PC-3 (cell line): ENCODE data around the gene TMEM41B.

Experiments used
- EZH2 ChIP-seq: fragments of 300-600 bp; sonication (generic); IDR thresholded peaks from one replicate; pipeline ENCODE4 v1.6.1; 2017; ENCODE audit warnings: antibody characterized with exemption, mild to moderate bottlenecking, low read length; ENCODE audit not compliant: unreplicated experiment
- EZH2phosphoT487 ChIP-seq: fragments of 300-600 bp; sonication (generic); IDR thresholded peaks from 2 replicates; pipeline ENCODE4 v1.6.1; 2018; ENCODE audit warnings: mild to moderate bottlenecking, antibody characterized with exemption, low read length, borderline replicate concordance
- TF ChIP-seq, protein P1 (sequence below): fragments of 300-600 bp; sonication (generic); conservative IDR thresholded peaks from 2 replicates; pipeline ENCODE4 v1.5.1; 2017; ENCODE audit warnings: antibody characterized with exemption, low read depth, mild to moderate bottlenecking, low read length

GRCh38 chr11:9347100-9347499 is 32.7 kb upstream of the TMEM41B start:
- TF ChIP-seq, protein P1, sequence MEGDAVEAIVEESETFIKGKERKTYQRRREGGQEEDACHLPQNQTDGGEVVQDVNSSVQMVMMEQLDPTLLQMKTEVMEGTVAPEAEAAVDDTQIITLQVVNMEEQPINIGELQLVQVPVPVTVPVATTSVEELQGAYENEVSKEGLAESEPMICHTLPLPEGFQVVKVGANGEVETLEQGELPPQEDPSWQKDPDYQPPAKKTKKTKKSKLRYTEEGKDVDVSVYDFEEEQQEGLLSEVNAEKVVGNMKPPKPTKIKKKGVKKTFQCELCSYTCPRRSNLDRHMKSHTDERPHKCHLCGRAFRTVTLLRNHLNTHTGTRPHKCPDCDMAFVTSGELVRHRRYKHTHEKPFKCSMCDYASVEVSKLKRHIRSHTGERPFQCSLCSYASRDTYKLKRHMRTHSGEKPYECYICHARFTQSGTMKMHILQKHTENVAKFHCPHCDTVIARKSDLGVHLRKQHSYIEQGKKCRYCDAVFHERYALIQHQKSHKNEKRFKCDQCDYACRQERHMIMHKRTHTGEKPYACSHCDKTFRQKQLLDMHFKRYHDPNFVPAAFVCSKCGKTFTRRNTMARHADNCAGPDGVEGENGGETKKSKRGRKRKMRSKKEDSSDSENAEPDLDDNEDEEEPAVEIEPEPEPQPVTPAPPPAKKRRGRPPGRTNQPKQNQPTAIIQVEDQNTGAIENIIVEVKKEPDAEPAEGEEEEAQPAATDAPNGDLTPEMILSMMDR: no peak
- TF ChIP-seq EZH2 (no peak), EZH2phosphoT487 (no peak)
